Measurements from ENCODE around the gene ZNF512B.
A peak's percentile ranks its signal among the peaks of the same experiment; 100 is the strongest.
"Not testable (repeated sequence)": the region's sequence is repeated elsewhere in the genome, so short reads cannot be mapped to it uniquely, and the experiment has no call there.

Gene ZNF512B

GRCh38 chr20:63963784-63964301 is 5.9 kb downstream of the ZNF512B start:
- no peak for DNase-seq (ENCODE audit: low spot score)

- no peak for DNase-seq (ENCODE audit: low spot score)
Measured at GRCh38 chr20:63963348-63963741, 6.4 kb downstream of the ZNF512B start.

- no peak for DNase-seq (ENCODE audit: low spot score)
Measured at GRCh38 chr20:63962426-63963347, 7.0 kb downstream of the ZNF512B start.

- no peak for DNase-seq (ENCODE audit: low spot score)
Measured at GRCh38 chr20:63961664-63962425, 7.9 kb downstream of the ZNF512B start.

GRCh38 chr20:63960654-63961621 is 8.8 kb downstream of the ZNF512B start:
- not testable (repeated sequence) for DNase-seq (ENCODE audit: low spot score)

- no peak for DNase-seq (ENCODE audit: low spot score)
Measured at GRCh38 chr20:63959699-63960075, 10.0 kb downstream of the ZNF512B start.

GRCh38 chr20:63958964-63959698 is 10.6 kb downstream of the ZNF512B start:
- no peak for DNase-seq (ENCODE audit: low spot score)

- no peak for DNase-seq (ENCODE audit: low spot score)
Measured at GRCh38 chr20:63958471-63958870, 11.3 kb downstream of the ZNF512B start.

- no peak for DNase-seq (ENCODE audit: low spot score)
Measured at GRCh38 chr20:63957690-63958441, 11.9 kb downstream of the ZNF512B start.

- DNase-seq (ENCODE audit: low spot score) = no peak
Measured at GRCh38 chr20:63957004-63957689, 12.6 kb downstream of the ZNF512B start.

- no peak for DNase-seq (ENCODE audit: low spot score)
Measured at GRCh38 chr20:63956664-63957003, 13.1 kb downstream of the ZNF512B start.

- DNase-seq (ENCODE audit: low spot score) = peak; percentile 89
Measured at GRCh38 chr20:63955827-63956663, 13.7 kb downstream of the ZNF512B start, which contains the start of gene UCKL1. Gene UCKL1, minus strand, starts transcription at chr20:63956416. Its CDS starts 44 bp downstream, at chr20:63956372.

- no peak for DNase-seq (ENCODE audit: low spot score)
Measured at GRCh38 chr20:63955281-63955826, 14.4 kb downstream of the ZNF512B start.

- no peak for DNase-seq (ENCODE audit: low spot score)
Measured at GRCh38 chr20:63953764-63954429, 15.8 kb downstream of the ZNF512B start.

GRCh38 chr20:63952769-63953168 is 17.0 kb downstream of the ZNF512B start:
- no peak for DNase-seq (ENCODE audit: low spot score)

GRCh38 chr20:63952210-63952535 is 17.6 kb downstream of the ZNF512B start:
- DNase-seq (ENCODE audit: low spot score) = no peak

GRCh38 chr20:63951398-63952209 is 18.1 kb downstream of the ZNF512B start:
- DNase-seq (ENCODE audit: low spot score) = no peak

Measured in left forelimb (tissue), 1 donor.